NCI-H1105 treated with DMSO at 0.1 percent for 48 hours (cell line): Measurements from ENCODE around the gene NELL1.

ENCODE experiments used
- DNase-seq: peaks from one replicate; lab custom pipeline; 2025; lab: John Stamatoyannopoulos, UW

NELL1 gene

DNA sequence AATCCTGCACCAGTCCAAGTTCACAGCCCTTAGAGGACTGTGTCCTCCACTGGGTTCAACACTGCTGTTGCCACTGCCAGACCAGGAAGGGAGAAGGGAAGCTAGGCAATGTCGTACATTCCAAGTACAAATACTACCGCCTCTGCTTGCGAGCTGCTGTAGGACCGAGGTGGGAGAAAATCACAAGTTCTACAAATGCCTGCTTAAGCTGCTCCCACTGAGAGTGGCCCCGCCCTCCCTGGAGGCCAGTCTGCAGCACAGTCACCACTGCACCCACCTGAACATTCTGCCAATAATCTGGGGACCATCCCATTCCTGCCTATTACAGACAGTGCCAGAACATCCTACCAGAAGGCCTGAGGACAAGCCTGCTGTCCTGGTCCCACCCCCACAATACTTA lies 816.0 kb downstream of the NELL1 start:
- no peak for DNase-seq

DNA sequence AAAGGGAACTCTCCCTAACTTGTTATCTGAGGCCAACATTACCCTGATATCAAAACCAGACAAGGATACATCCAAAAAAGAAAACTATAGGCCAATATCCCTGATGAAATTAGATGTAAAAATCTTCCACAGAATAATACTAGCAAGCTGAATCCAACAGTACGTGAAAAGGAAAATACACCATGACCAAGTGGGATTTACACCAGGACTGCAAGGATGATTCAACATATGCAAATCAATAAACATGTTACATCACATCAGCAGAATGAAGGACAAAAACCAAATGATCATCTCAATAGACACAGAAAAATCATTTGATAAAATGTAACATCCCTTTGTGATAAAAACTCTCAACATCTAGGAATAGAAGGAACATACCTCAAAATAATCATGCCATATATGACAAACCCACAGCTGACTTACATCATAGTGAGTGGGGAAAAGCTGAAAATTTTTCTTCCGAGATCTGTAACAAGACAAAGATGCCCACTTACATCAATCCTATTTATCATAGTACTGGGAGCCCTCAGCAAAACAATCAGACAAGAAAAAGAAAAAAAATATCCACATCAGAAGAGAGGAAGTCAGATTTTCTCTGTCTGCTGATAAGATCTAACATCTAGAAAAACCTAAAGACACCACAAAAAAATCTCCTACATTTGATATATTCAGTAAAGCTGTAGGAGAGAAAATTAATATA lies 820.2 kb downstream of the NELL1 start:
- no peak for DNase-seq

- no peak for DNase-seq
These were observed 823.5 kb downstream of the NELL1 start for GRCh38 chr11:21492931-21493330.

DNA sequence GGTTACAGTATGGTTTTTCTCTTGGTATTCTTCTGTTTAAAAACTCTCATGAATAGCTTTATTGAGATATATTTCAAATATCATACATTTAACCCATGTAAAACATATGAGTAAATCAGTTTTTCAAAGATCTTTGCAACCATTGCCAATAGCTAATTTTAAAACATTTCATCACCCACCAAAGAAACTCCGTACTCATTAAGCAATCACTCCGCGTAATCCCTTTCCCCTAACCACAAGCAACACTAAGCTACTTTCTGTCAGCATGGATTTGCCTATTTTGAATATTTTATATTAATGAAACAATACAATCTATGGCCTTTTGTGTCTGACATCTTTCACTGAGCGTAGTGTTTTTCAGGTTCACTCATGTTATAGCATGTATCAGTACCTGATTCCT lies 825.6 kb downstream of the NELL1 start:
- no peak for DNase-seq

- no peak for DNase-seq
These were observed 826.5 kb downstream of the NELL1 start for GRCh38 chr11:21495879-21496278.

DNA sequence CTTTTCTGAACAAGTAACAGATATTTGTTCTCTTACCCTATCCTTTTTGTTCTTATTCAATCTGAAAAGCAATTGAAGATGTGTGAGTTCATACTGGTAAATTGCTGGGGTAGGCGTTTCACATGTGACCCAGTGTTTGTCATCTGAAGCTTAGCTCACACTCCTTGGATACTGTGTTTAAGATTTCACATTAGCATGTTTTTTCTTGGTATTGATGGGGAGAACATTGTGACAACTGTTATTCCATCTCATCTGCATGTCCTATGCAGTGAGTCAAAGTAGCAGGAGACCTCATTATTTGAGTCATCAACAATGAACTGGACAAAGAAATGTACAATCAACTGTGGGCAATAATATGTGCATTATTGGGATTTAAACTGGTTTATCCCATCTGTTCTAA lies 831.9 kb downstream of the NELL1 start:
- no peak for DNase-seq

DNA sequence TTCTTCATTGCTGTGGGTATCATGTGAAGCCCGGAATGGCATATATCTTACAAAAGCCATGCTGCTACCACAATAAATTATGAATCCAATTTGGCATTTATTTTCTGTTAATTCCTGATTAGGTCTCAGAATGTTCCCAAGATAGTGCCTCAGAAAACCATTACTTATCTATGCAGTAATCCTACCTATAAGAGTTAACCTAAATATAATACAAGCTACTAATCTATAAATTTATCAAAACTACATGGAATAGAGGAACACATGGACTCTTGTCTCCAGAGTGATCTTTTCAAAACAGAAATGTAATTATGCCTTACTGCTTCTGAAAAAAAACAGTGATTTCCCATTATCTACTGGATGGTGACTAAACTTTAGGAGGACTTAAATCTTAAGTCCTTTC lies 835.7 kb downstream of the NELL1 start:
- no peak for DNase-seq

DNA sequence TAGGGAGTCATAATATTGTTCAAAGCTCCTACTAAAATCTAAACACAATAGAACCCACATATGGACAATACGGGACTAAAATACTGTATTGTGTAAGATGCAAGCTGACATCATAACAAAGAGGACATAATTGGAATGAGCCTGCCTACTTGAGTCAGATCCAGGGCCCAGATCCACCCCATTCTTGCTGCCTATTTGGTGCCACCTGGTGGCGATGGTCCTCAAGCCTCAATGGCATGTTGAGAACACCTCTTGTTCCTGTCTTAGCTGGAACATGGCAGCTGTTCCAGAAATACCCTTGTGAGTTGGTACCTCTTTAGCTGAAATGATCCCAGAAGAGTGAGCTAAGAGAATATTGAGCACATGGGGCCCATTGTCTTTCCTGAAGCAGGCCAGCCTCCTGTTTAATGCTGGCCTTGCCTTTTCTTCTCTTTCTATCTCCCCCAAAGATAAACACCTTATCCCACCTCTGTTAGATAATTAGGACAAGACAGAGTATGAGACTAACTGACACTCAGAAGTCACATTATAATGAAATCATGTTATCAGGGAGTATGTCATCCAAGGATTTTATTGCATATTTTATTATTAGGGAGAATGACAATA lies 842.6 kb downstream of the NELL1 start:
- peak; percentile 83 for DNase-seq

- peak; percentile 35 for DNase-seq
These were observed 844.9 kb downstream of the NELL1 start for GRCh38 chr11:21514316-21514715.

- DNase-seq: no peak
These were observed 850.9 kb downstream of the NELL1 start for GRCh38 chr11:21520244-21520643.

DNA sequence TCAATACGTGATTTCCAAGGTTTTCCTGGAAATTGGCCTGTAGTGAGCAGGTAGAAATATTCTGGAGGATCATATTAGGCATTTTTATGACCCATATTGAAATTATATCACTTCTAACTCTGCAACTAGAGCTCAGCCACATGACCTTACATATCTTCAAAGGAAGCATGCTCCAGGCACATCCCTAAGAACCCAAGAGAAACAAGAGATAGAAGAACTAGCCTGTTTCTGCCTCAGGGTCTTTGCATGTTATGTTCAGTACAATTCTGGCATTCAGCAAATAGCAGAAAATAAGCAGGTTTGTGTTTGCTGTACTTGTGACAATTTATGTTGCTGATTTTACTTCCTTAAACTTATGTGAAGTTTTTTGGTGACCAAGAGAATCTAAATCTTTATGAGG lies 859.8 kb downstream of the NELL1 start:
- no peak for DNase-seq

- no peak for DNase-seq
These were observed 864.9 kb downstream of the NELL1 start for GRCh38 chr11:21534288-21534687.

DNA sequence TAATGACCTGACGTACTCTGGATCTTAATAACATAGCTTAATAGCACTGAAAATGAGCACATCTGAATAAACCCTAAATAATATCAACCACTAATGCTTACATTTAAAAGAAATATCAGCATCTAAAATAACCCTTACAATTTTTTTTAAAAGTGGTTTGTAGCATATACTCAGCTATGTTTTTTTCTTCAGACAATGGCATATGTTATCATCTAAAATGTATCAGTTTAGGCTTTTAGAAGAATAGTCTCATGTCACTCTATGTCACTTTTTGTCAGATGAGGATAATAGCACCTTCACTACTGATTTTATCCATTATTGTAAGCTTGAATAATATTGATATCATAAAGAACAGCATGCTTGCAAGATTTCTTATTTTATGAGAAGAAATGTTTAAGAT lies 868.6 kb downstream of the NELL1 start:
- DNase-seq: no peak

DNA sequence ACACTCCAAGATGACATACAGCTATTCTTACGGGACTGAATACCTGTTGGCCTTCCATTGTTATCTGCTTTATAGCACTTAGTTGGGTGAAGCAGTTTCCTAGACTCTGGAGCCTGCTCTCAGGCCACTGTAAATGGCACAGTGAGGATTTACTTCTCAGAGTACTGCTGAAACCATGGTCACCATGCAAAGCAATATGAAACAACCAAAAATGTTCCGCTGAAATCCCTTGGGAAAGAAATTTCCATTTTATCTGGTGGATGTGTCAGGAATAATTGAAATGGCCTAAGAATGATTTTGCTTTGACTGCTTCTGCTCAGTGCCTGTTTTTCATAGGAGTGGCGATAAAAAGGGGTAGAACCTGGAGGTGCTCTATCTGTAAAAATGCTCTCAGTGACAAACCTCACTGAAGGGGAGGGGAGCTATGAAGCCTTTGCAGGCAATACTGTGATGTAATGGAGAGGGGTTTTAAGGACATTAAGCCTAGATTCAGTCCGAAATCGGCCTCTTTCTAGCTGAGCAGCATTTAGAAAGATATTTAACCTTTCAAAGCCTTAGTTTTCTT lies 871.9 kb downstream of the NELL1 start:
- DNase-seq: no peak

DNA sequence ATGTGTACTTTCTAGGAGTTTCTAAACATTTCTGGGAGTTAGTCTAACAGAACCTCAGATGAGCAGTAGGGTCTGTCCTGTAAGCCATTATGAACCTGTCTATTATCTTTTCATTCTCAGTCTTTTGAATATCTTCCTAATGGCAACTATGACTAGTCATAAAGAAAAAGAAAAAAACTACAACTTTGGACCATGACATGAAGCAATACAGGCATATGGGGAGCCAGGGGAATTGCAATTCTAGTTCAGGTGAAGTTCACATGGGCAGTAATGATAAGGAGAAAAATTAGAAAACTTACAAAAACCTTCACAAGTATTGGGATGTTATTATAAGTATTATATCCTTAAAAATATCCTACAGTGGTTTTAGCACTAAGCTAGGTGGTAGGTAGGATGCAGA lies 874.5 kb downstream of the NELL1 start:
- DNase-seq: no peak

DNA sequence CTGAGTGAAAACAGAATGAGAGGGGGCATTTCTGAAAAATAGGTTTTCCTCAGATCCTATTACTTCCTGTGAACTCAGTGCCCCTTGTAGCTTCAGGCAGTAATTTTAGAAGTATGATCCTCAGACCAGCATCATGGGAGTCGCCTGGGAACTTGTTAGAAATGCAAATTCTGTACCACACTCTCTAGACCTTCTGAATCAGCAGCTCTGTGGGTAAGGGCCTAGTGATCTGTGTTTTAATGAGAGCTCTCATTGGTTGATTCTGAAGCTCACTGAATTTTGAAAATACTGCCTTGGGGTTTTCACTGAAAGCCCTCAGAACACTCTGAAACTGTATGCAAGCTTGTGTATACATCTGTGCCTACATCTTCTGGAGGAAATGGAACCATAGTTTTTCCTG lies 876.3 kb downstream of the NELL1 start:
- no peak for DNase-seq

DNA sequence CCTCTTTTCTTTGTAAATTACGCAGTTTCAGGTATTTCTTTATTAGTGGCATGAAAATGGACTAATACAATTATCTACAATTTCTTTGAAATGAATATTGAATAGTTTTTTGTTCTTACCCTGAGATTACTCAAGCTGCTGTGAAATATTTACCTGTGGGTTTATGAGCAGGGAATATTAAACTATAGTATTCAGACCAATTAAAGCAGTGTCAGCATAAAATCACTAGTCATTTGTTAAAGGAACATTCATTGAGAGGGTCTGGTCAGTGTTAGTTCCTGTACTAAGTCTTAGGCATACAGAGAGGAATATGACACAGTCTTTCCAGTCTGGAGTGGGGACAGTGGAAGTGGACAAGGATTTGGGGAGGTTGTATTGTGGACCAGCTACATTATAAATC lies 877.3 kb downstream of the NELL1 start:
- DNase-seq: no peak

- DNase-seq: peak; percentile 39
These were observed 883.5 kb downstream of the NELL1 start for GRCh38 chr11:21552911-21553310.

GRCh38 chr11:21553795-21554194 lies 884.4 kb downstream of the NELL1 start:
- no peak for DNase-seq

GRCh38 chr11:21554284-21554683 lies 884.9 kb downstream of the NELL1 start:
- no peak for DNase-seq

- peak; percentile 12 for DNase-seq
These were observed 887.5 kb downstream of the NELL1 start for GRCh38 chr11:21556926-21557325.

- DNase-seq: no peak
These were observed 891.1 kb downstream of the NELL1 start for GRCh38 chr11:21560466-21560975.

DNA sequence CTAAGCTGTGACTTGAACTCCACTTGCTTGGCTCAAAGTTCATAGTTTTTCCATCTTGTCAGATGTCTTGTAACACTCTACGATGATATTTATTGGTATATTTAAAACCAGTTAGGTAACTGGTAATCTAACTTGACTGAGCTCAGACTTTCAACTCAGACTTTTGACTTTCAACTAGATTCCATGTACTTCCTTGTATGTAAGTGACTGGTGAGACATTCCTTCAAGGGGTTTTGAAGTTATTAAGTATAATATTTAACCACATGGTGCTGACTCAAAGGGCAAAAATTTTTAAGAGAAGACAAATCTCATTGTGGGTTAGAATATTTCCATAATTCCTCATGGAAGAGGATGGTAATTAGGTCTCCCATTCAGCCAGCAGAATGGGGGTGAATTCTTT lies 892.2 kb downstream of the NELL1 start:
- no peak for DNase-seq

DNA sequence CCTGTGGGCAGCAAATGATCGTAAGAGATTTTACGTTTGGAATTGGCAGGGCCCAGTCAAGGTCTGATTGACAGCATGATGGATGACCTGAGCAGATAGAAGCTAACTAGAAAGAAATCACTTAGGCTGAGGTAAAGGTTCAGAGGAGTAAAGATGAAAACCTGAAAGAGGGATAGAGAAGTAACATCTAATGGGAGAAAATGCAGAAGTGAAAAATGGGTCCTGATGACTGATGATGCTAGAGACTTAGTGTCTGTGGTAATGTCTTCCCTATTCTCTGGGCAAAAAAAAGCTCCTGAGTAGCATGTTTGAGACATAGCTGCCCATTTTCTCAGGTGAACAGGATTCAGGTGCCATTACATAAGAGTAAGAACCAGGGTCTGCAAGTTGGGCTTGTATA lies 894.7 kb downstream of the NELL1 start:
- no peak for DNase-seq
